IPS-NIHi11 (cell line): ENCODE measurements around the gene TM4SF1.
"Not testable (repeated sequence)": the region's sequence is repeated elsewhere in the genome, so short reads cannot be mapped to it uniquely, and the experiment has no call there.

Experiments used
- DNase-seq: peaks from one replicate; pipeline ENCODE4 v3.0.0; 2012; ENCODE audit warnings: mixed read lengths, low spot score

Gene TM4SF1

GRCh38 chr3:149395107-149396089 lies 17.9 kb upstream of the TM4SF1 start:
- DNase-seq = no peak

- peak; percentile 72 for DNase-seq
Measured at GRCh38 chr3:149393345-149394160, 16.1 kb upstream of the TM4SF1 start.

DNA sequence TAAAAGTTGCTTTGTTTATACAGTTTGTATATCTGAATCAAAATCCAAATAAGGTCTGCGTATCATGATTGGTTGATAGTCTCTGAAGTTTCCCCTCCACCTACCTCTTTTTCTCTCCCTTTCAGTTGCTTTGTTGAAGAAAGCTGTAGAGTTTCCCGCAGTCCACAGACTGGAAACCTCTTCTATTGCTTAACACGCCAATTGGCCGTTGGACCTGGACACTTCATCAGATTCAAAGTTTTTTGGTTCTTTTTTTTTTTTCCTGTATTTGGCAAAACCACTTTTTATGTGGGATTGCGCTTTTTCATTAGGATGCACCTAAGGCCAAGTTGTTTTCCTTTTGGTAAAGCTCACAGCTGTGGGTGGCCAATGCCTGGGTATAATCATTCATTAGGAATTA lies 14.5 kb upstream of the TM4SF1 start:
- no peak for DNase-seq

DNA sequence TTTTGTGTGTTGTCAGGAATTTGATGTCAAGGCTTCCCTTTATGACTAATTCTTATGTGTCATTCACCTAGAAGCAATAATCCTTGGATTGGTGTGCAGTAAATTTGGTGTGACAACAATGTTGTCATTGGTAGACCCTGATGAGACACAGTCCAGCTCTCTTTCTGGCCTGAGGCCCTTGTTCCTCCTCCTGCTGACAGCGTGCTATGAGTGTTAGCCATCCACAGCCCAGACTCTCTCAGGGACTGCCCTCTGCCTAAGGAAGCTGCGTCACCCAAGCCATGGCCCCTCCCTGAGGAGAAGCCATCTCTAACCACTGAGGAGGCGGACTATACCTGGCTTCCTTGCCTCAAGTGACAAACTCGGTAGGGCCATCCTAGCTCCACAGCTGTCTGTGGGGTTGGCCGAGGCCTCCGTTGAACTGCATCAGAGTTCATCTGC lies 13.3 kb upstream of the TM4SF1 start:
- no peak for DNase-seq

GRCh38 chr3:149390294-149390693 lies 12.8 kb upstream of the TM4SF1 start:
- no peak for DNase-seq

- DNase-seq = no peak
Measured at GRCh38 chr3:149388531-149389417, 11.3 kb upstream of the TM4SF1 start.

GRCh38 chr3:149388001-149388440 lies 10.6 kb upstream of the TM4SF1 start:
- DNase-seq = no peak

GRCh38 chr3:149386299-149386606 lies 8.8 kb upstream of the TM4SF1 start:
- no peak for DNase-seq

DNA sequence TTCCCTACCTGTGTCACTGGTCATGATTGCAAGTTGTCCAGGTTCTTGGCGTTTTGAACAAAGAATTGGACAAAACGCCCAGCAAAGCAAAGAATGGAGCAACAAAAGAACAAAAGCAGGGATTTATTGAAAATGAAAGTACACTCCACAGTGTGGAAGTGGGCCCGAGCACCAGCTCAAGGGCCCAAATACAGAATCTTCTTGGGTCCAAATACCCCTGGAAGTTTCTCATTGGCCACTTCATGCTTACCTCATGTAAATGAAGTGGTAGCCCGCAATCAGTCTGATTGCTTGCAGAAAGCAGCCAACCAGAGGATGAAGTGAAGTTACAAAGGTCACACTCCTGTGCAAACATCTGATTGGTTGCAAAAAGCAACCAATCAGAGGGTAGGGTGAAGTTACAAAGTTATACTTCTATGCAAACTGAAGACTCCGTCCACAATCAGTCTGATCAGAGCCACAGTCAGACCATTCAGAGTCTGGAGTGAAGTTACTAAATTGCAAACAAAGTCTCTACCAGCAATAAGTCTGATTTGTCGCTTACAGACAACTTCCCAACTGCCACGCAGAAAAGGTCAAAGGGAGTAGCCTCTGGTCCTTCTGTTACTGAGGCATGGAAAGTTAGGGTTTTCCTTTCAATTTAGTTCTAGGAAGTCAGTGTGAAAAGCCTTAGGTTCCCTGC lies 8.3 kb upstream of the TM4SF1 start:
- DNase-seq = no peak

DNA sequence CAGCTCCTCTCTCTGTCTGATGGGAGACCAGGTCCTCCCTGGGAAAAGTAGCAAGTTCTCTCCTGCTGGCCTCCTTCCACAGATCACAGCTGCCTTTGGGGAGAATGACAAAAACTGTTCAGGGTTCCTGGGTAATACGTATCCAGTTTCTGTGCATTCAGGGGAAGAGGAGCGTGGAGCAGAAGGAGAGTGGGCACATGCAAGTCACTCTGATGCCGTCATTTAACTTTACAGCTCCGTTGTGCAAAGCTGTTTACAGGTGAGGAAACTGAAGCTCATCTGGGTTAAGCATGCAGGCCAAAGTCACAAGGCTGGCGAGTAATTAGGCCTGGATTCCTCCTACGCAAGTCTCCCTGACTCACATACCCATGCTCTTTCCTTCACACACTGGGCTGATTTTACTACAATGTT lies 7.5 kb upstream of the TM4SF1 start:
- no peak for DNase-seq

- no peak for DNase-seq
Measured at GRCh38 chr3:149384167-149384566, 6.7 kb upstream of the TM4SF1 start.

DNA sequence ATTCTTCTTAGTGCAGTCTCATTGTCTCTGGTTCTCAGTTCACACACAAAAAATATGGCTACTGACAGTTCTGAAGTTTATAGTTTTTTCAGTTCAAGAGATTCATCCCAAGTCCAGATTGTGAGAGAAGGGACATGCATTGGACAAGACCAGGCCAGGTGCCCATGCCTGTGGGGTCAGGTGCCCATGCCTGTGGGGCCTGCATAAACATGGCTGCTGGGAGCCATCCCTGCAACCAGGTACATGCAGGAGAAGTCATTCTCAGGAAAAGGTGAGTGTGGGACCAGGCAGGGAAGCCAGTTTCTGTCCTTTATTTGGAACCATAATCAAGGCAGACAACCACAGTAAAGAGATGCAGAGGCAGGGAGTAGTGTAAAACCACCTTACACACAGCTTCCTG lies 6.3 kb upstream of the TM4SF1 start:
- DNase-seq = no peak

DNA sequence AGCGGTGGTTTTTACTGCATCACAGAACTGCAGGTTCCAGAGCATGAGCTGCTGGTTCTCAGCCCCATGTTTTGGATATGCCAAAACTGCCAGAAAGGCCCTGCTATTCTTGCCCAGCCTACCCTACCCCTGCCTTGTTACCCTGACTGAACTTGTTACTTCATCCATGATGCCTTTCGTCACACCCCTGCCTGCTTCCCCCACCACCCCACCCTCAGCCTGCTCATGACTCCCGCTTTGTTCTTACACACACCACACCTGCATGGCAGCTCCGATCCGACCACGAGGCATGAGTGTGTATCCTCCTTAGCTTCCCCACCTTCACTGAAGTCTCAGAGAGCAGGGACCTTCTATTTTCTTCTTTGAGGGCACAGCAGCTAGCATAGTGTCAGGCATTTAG lies 5.1 kb upstream of the TM4SF1 start:
- DNase-seq = no peak

DNA sequence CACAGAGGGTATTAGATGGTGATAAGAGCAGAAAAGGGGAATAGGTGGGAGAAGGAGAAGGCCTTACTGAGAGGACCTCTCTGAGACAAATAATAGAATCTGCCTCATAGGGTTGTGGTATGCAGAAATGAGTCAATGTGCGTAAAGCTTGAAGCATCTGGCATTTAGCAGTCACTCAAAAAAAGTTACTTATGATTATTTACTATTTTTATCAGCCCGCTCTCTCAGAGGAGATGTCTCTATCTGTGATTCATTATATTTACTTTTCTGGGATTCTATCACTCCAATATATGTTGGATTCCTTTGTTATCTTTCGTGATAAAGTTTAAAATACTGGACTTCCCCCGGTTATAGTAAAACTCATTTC lies 4.6 kb upstream of the TM4SF1 start:
- no peak for DNase-seq

GRCh38 chr3:149381173-149382100 lies 4.0 kb upstream of the TM4SF1 start:
- DNase-seq = no peak

DNA sequence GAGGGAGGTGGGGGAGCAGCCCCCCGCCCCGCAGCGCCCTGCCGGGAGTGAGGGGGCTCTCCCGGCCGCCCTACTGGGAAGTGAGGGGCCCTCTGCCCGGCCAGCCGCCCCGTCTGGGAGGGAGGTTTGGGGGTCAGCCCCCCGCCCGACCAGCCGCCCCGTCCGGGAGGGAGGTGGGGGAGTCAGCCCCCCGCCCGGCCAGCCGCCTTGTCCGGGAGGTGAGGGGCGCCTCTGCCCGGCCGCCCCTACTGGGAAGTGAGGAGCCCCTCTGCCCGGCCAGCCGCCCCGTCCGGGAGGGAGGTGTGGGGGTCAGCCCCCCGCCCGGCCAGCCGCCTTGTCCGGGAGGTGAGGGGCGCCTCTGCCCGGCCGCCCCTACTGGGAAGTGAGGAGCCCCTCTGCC lies 2.8 kb upstream of the TM4SF1 start:
- DNase-seq = not testable (repeated sequence)

DNA sequence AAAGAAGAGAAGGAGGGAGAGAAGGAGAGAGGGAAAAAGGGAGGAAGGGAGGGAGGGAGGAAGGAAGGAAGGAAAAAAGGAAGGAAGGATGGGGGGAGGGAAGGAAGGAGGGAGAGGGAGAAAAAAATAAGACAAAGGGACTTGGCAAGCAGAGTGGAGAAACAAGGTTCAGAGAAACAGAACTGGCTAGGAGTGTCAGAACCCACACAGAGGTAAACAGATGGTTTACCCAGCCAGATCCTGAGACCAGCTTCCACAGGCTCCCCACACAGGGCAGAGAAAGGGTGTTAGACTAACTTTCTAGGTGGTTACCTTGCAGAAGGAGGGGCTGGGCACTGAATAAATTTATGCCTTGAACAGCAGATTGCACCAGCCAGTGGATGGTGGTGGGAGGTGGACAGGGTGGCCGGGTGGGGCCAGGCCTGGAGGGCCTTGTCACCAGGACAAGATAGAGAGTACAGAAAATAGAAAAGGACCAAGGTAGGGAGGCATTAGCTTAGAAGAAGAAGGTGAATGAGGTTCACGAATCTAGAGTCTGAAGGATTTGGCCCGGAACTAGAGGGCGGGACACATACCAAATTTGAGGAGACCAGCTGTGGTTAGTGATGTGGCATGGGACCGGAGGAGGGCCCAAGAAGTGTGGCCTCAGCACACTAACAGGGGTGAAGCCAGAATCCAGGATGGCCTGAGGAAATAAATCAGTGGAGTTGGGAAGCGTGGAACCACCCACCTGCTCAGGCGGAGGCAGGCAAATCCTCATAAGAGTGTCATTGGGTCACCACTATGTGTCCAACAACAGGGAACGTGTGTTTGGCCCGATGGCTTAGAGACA lies 1.2 kb upstream of the TM4SF1 start:
- no peak for DNase-seq

GRCh38 chr3:149376718-149377407 lies 586 bp downstream of the TM4SF1 start:
- DNase-seq = no peak
